PC-9 (cell line): ENCODE data around the gene MAPKAP1.

Experiments
- EZH2 ChIP-seq: fragments of 200-600 bp; sonication (generic); IDR thresholded peaks from 2 replicates; pipeline ENCODE4 v1.8.0; 2017; ENCODE audit warnings: antibody characterized with exemption, low read depth
- TF ChIP-seq, protein P1 (sequence below): fragments of 200-600 bp; sonication (generic); conservative IDR thresholded peaks from 2 replicates; pipeline ENCODE4 v1.6.1; 2017; ENCODE audit warnings: mixed run types, antibody characterized with exemption, mild to moderate bottlenecking, moderate library complexity

DNA sequence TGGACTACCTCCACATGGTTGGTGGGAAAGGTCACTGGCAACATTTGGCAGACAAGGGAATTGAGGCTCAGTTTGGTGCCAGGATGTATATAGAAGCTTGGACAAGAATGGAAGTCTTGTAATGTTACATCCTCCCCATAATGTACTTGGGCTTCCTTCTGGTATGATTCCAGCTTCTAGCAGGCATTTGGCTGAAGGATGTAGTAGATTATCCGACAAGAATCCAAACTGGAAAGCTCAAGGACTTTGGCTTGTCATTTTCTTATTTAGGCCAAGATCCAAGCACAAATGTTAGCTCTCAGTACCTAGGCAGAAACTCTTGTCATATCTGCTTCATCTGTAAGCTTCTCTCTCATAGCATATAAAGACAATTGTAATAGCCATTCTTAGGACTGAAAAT, 209.1 kb downstream of the MAPKAP1 start:
- TF ChIP-seq, protein P1, sequence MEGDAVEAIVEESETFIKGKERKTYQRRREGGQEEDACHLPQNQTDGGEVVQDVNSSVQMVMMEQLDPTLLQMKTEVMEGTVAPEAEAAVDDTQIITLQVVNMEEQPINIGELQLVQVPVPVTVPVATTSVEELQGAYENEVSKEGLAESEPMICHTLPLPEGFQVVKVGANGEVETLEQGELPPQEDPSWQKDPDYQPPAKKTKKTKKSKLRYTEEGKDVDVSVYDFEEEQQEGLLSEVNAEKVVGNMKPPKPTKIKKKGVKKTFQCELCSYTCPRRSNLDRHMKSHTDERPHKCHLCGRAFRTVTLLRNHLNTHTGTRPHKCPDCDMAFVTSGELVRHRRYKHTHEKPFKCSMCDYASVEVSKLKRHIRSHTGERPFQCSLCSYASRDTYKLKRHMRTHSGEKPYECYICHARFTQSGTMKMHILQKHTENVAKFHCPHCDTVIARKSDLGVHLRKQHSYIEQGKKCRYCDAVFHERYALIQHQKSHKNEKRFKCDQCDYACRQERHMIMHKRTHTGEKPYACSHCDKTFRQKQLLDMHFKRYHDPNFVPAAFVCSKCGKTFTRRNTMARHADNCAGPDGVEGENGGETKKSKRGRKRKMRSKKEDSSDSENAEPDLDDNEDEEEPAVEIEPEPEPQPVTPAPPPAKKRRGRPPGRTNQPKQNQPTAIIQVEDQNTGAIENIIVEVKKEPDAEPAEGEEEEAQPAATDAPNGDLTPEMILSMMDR: no peak
- TF ChIP-seq EZH2: no peak
